ENCODE data around the gene PDE6D.

Gene PDE6D

GRCh38 chr2:231706731-231707624, 74.1 kb downstream of the PDE6D start:
- no peaks in the 10 kb centered on the region for H3K27me3 ChIP-seq (ENCODE audit: control insufficient read depth in 1 of 2, insufficient read depth in 2 of 2, low read length in 2 of 2)
- peaks cover 9 to 19% of the 10 kb centered on the region in 2 donors for H3K4me1 ChIP-seq (ENCODE audit: control insufficient read depth in 1 of 2, insufficient read depth in 2 of 2, low read length in 2 of 2)
- H3K36me3 ChIP-seq (ENCODE audit: control insufficient read depth in 1 of 2, insufficient read depth in 2 of 2, low read length in 2 of 2) = peaks cover 3 to 4% of the 10 kb centered on the region in 2 donors
- peak overlapping the region; percentile 81 to 85 for H3K4me3 ChIP-seq (ENCODE audit: low read depth in 1 of 2, low read length in 2 of 2)
- peak overlapping the region; percentile 95 to 96 for H3K9ac ChIP-seq (ENCODE audit: low read depth in 1 of 2, low read length in 2 of 2)
- peak overlapping the region; percentile 100 for H3K27ac ChIP-seq (ENCODE audit: low read depth, low read length)
- H3K9me3 ChIP-seq (ENCODE audit: control insufficient read depth in 1 of 2, low read length in 2 of 2) = no peaks in the 10 kb centered on the region

GRCh38 chr2:231704017-231704416, 77.1 kb downstream of the PDE6D start:
- Histone ChIP-seq H3K36me3 (ENCODE audit: control insufficient read depth in 1 of 2, insufficient read depth in 2 of 2, low read length in 2 of 2) (no peaks in the 10 kb centered on the region), H3K4me3 (ENCODE audit: low read depth in 1 of 2, low read length in 2 of 2) (no peak overlapping the region), H3K27me3 (ENCODE audit: control insufficient read depth in 1 of 2, insufficient read depth in 2 of 2, low read length in 2 of 2) (no peaks in the 10 kb centered on the region), H3K4me1 (ENCODE audit: control insufficient read depth in 1 of 2, insufficient read depth in 2 of 2, low read length in 2 of 2) (peaks cover 0 to 9% of the 10 kb centered on the region in 2 donors), H3K9me3 (ENCODE audit: control insufficient read depth in 1 of 2, low read length in 2 of 2) (no peaks in the 10 kb centered on the region), H3K9ac (ENCODE audit: low read depth in 1 of 2, low read length in 2 of 2) (no peak overlapping the region), H3K27ac (ENCODE audit: low read depth, low read length) (no peak overlapping the region)

- H3K4me1 ChIP-seq (ENCODE audit: control insufficient read depth in 1 of 2, insufficient read depth in 2 of 2, low read length in 2 of 2) = peaks cover 0 to 9% of the 10 kb centered on the region in 2 donors
- H3K9ac ChIP-seq (ENCODE audit: low read depth in 1 of 2, low read length in 2 of 2) = no peak overlapping the region
- no peaks in the 10 kb centered on the region for H3K36me3 ChIP-seq (ENCODE audit: control insufficient read depth in 1 of 2, insufficient read depth in 2 of 2, low read length in 2 of 2)
- no peak overlapping the region for H3K4me3 ChIP-seq (ENCODE audit: low read depth in 1 of 2, low read length in 2 of 2)
- no peak overlapping the region for H3K27ac ChIP-seq (ENCODE audit: low read depth, low read length)
- no peaks in the 10 kb centered on the region for H3K9me3 ChIP-seq (ENCODE audit: control insufficient read depth in 1 of 2, low read length in 2 of 2)
- no peaks in the 10 kb centered on the region for H3K27me3 ChIP-seq (ENCODE audit: control insufficient read depth in 1 of 2, insufficient read depth in 2 of 2, low read length in 2 of 2)
Observed at GRCh38 chr2:231701456-231702373, 79.4 kb downstream of the PDE6D start.

- no peaks in the 10 kb centered on the region for H3K4me1 ChIP-seq (ENCODE audit: control insufficient read depth in 1 of 2, insufficient read depth in 2 of 2, low read length in 2 of 2)
- H3K27me3 ChIP-seq (ENCODE audit: control insufficient read depth in 1 of 2, insufficient read depth in 2 of 2, low read length in 2 of 2) = no peaks in the 10 kb centered on the region
- H3K36me3 ChIP-seq (ENCODE audit: control insufficient read depth in 1 of 2, insufficient read depth in 2 of 2, low read length in 2 of 2) = no peaks in the 10 kb centered on the region
- H3K9me3 ChIP-seq (ENCODE audit: control insufficient read depth in 1 of 2, low read length in 2 of 2) = no peaks in the 10 kb centered on the region
- no peak overlapping the region for H3K9ac ChIP-seq (ENCODE audit: low read depth in 1 of 2, low read length in 2 of 2)
- H3K4me3 ChIP-seq (ENCODE audit: low read depth in 1 of 2, low read length in 2 of 2) = no peak overlapping the region
- H3K27ac ChIP-seq (ENCODE audit: low read depth, low read length) = no peak overlapping the region
Observed at GRCh38 chr2:231699006-231699405, 82.1 kb downstream of the PDE6D start.

GRCh38 chr2:231696004-231696367, 85.1 kb downstream of the PDE6D start:
- no peaks in the 10 kb centered on the region for H3K36me3 ChIP-seq (ENCODE audit: control insufficient read depth in 1 of 2, insufficient read depth in 2 of 2, low read length in 2 of 2)
- H3K4me3 ChIP-seq (ENCODE audit: low read depth in 1 of 2, low read length in 2 of 2) = no peak overlapping the region
- no peaks in the 10 kb centered on the region for H3K27me3 ChIP-seq (ENCODE audit: control insufficient read depth in 1 of 2, insufficient read depth in 2 of 2, low read length in 2 of 2)
- H3K27ac ChIP-seq (ENCODE audit: low read depth, low read length) = no peak overlapping the region
- H3K4me1 ChIP-seq (ENCODE audit: control insufficient read depth in 1 of 2, insufficient read depth in 2 of 2, low read length in 2 of 2) = peaks cover 0 to 3% of the 10 kb centered on the region in 2 donors
- H3K9ac ChIP-seq (ENCODE audit: low read depth in 1 of 2, low read length in 2 of 2) = no peak overlapping the region
- no peaks in the 10 kb centered on the region for H3K9me3 ChIP-seq (ENCODE audit: control insufficient read depth in 1 of 2, low read length in 2 of 2)

GRCh38 chr2:231693956-231694355, 87.1 kb downstream of the PDE6D start:
- Histone ChIP-seq H3K36me3 (ENCODE audit: control insufficient read depth in 1 of 2, insufficient read depth in 2 of 2, low read length in 2 of 2) (no peaks in the 10 kb centered on the region), H3K9me3 (ENCODE audit: control insufficient read depth in 1 of 2, low read length in 2 of 2) (no peaks in the 10 kb centered on the region), H3K4me1 (ENCODE audit: control insufficient read depth in 1 of 2, insufficient read depth in 2 of 2, low read length in 2 of 2) (peaks cover 0 to 3% of the 10 kb centered on the region in 2 donors), H3K27me3 (ENCODE audit: control insufficient read depth in 1 of 2, insufficient read depth in 2 of 2, low read length in 2 of 2) (no peaks in the 10 kb centered on the region), H3K27ac (ENCODE audit: low read depth, low read length) (no peak overlapping the region), H3K9ac (ENCODE audit: low read depth in 1 of 2, low read length in 2 of 2) (no peak overlapping the region), H3K4me3 (ENCODE audit: low read depth in 1 of 2, low read length in 2 of 2) (no peak overlapping the region)

GRCh38 chr2:231692847-231693246, 88.2 kb downstream of the PDE6D start:
- no peaks in the 10 kb centered on the region for H3K27me3 ChIP-seq (ENCODE audit: control insufficient read depth in 1 of 2, insufficient read depth in 2 of 2, low read length in 2 of 2)
- H3K4me1 ChIP-seq (ENCODE audit: control insufficient read depth in 1 of 2, insufficient read depth in 2 of 2, low read length in 2 of 2) = peaks cover 0 to 3% of the 10 kb centered on the region in 2 donors
- H3K4me3 ChIP-seq (ENCODE audit: low read depth in 1 of 2, low read length in 2 of 2) = no peak overlapping the region
- H3K9me3 ChIP-seq (ENCODE audit: control insufficient read depth in 1 of 2, low read length in 2 of 2) = no peaks in the 10 kb centered on the region
- H3K27ac ChIP-seq (ENCODE audit: low read depth, low read length) = no peak overlapping the region
- H3K36me3 ChIP-seq (ENCODE audit: control insufficient read depth in 1 of 2, insufficient read depth in 2 of 2, low read length in 2 of 2) = no peaks in the 10 kb centered on the region
- H3K9ac ChIP-seq (ENCODE audit: low read depth in 1 of 2, low read length in 2 of 2) = no peak overlapping the region

- H3K27me3 ChIP-seq (ENCODE audit: control insufficient read depth in 1 of 2, insufficient read depth in 2 of 2, low read length in 2 of 2) = no peaks in the 10 kb centered on the region
- no peak overlapping the region for H3K4me3 ChIP-seq (ENCODE audit: low read depth in 1 of 2, low read length in 2 of 2)
- H3K36me3 ChIP-seq (ENCODE audit: control insufficient read depth in 1 of 2, insufficient read depth in 2 of 2, low read length in 2 of 2) = no peaks in the 10 kb centered on the region
- no peaks in the 10 kb centered on the region for H3K9me3 ChIP-seq (ENCODE audit: control insufficient read depth in 1 of 2, low read length in 2 of 2)
- no peak overlapping the region for H3K9ac ChIP-seq (ENCODE audit: low read depth in 1 of 2, low read length in 2 of 2)
- peaks cover 3 to 7% of the 10 kb centered on the region in 2 donors for H3K4me1 ChIP-seq (ENCODE audit: control insufficient read depth in 1 of 2, insufficient read depth in 2 of 2, low read length in 2 of 2)
- H3K27ac ChIP-seq (ENCODE audit: low read depth, low read length) = no peak overlapping the region
Observed at GRCh38 chr2:231691251-231691772, 89.8 kb downstream of the PDE6D start.

- H3K4me3 ChIP-seq (ENCODE audit: low read depth in 1 of 2, low read length in 2 of 2) = no peak overlapping the region
- H3K27me3 ChIP-seq (ENCODE audit: control insufficient read depth in 1 of 2, insufficient read depth in 2 of 2, low read length in 2 of 2) = no peaks in the 10 kb centered on the region
- H3K36me3 ChIP-seq (ENCODE audit: control insufficient read depth in 1 of 2, insufficient read depth in 2 of 2, low read length in 2 of 2) = no peaks in the 10 kb centered on the region
- no peak overlapping the region for H3K9ac ChIP-seq (ENCODE audit: low read depth in 1 of 2, low read length in 2 of 2)
- H3K9me3 ChIP-seq (ENCODE audit: control insufficient read depth in 1 of 2, low read length in 2 of 2) = no peaks in the 10 kb centered on the region
- peaks cover 3 to 7% of the 10 kb centered on the region in 2 donors for H3K4me1 ChIP-seq (ENCODE audit: control insufficient read depth in 1 of 2, insufficient read depth in 2 of 2, low read length in 2 of 2)
- no peak overlapping the region for H3K27ac ChIP-seq (ENCODE audit: low read depth, low read length)
Observed at GRCh38 chr2:231689124-231689893, 91.8 kb downstream of the PDE6D start.
